ENCODE results near the gene HMSD.
"Not testable (repeated sequence)": the region's sequence is repeated elsewhere in the genome, so short reads cannot be mapped to it uniquely, and the experiment has no call there.

Gene HMSD

DNA sequence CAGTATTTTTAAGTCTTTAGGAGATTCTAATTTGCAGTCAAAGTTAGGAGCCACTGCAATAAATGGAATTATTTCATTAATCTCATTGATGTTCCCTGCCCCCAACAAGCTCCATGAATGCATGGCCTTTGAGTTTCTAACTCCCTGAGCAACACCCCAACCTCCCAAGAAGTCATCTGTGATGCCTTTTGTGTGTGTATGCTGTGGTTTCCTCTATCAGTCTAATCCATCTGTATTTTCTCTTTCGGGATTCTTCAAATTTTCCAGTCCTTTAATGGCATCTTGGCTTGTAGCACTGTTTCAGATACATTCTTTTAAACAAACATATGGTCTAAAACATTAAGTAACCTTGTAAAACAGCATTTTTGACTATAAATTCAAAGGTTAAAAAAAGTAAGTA is 24.6 kb upstream of the HMSD start:
- no peaks in the 10 kb centered on the region for H3K27me3 ChIP-seq
- H3K9me3 ChIP-seq: no peaks in the 10 kb centered on the region
- TF ChIP-seq, protein P1, sequence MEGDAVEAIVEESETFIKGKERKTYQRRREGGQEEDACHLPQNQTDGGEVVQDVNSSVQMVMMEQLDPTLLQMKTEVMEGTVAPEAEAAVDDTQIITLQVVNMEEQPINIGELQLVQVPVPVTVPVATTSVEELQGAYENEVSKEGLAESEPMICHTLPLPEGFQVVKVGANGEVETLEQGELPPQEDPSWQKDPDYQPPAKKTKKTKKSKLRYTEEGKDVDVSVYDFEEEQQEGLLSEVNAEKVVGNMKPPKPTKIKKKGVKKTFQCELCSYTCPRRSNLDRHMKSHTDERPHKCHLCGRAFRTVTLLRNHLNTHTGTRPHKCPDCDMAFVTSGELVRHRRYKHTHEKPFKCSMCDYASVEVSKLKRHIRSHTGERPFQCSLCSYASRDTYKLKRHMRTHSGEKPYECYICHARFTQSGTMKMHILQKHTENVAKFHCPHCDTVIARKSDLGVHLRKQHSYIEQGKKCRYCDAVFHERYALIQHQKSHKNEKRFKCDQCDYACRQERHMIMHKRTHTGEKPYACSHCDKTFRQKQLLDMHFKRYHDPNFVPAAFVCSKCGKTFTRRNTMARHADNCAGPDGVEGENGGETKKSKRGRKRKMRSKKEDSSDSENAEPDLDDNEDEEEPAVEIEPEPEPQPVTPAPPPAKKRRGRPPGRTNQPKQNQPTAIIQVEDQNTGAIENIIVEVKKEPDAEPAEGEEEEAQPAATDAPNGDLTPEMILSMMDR (IDR thresholded peaks at IDR 0.05): no peak
- no peaks in the 10 kb centered on the region for H3K36me3 ChIP-seq
- H3K4me1 ChIP-seq (ENCODE audit: control insufficient read depth in 1 of 2, insufficient read depth in 1 of 2, low read depth in 1 of 2, low read length in 1 of 2): peaks cover 38 to 46% of the 10 kb centered on the region in 2 experiments
- no peak overlapping the region for H3K4me3 ChIP-seq (ENCODE audit: low read depth in 1 of 2, low read length in 1 of 2)
- H3K27ac ChIP-seq: no peak overlapping the region

DNA sequence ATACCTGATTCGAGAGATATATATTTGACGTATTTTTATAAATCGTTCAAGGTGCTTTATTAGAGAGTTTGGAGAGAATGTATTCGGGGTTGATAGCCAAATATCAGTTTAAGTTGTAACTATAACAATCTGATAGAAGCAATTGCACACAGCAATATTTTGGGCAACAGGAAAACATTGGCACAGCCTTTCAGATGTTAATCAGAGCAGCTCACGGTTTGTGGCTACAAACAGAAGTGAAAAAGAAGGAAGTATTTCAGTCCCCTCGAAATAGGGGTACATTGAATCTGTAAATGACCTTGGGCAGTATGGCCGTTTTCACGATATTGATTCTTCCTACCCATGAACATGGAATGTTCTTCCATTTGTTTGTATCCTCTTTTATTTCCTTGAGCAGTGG is 20.8 kb upstream of the HMSD start:
- Histone ChIP-seq H3K27me3 (no peaks in the 10 kb centered on the region), H3K9me3 (no peaks in the 10 kb centered on the region), H3K27ac (peak overlapping the region; percentile 75), H3K4me3 (ENCODE audit: low read depth in 1 of 2, low read length in 1 of 2) (no peak overlapping the region), H3K36me3 (no peaks in the 10 kb centered on the region), H3K4me1 (ENCODE audit: control insufficient read depth in 1 of 2, insufficient read depth in 1 of 2, low read depth in 1 of 2, low read length in 1 of 2) (peaks cover 59 to 63% of the 10 kb centered on the region in 2 experiments)
- TF ChIP-seq, protein P1 (IDR thresholded peaks at IDR 0.05): no peak

DNA sequence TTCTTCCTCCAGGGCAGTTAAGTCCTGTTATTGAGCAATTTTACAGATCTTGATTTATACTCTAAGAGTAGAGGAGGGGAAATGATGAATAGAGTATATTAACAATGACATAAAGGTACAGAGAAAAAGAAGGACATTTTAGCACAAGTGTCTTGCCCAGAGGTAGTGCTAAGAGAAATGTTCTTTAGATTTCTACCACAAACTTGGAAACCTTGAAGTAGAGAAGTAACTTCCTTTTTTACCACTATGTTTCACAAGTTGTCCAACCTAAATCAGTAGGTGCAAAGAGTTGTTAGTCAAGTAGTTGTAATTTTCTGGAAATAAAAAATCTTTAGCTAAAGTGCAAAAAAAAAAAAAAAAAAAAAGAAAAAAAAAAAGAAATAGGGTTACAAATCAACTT is 19.7 kb upstream of the HMSD start:
- Histone ChIP-seq H3K27ac (peak overlapping the region; percentile 75), H3K4me3 (ENCODE audit: low read depth in 1 of 2, low read length in 1 of 2) (peak overlapping the region in 1 of 2 experiments; percentile 1), H3K4me1 (ENCODE audit: control insufficient read depth in 1 of 2, insufficient read depth in 1 of 2, low read depth in 1 of 2, low read length in 1 of 2) (peaks cover 59 to 64% of the 10 kb centered on the region in 2 experiments)
- H3K36me3 ChIP-seq, H3K9me3 ChIP-seq, H3K27me3 ChIP-seq: not testable (repeated sequence)

- Histone ChIP-seq H3K36me3 (no peaks in the 10 kb centered on the region), H3K9me3 (no peaks in the 10 kb centered on the region), H3K27me3 (no peaks in the 10 kb centered on the region), H3K4me3 (ENCODE audit: low read depth in 1 of 2, low read length in 1 of 2) (peak overlapping the region; percentile 1 to 26), H3K27ac (peak overlapping the region; percentile 75), H3K4me1 (ENCODE audit: control insufficient read depth in 1 of 2, insufficient read depth in 1 of 2, low read depth in 1 of 2, low read length in 1 of 2) (peaks cover 64 to 68% of the 10 kb centered on the region in 2 experiments)
- TF ChIP-seq, protein P1 (IDR thresholded peaks at IDR 0.05): no peak
Observed at GRCh38 chr18:63930773-63931354, 18.2 kb upstream of the HMSD start.

DNA sequence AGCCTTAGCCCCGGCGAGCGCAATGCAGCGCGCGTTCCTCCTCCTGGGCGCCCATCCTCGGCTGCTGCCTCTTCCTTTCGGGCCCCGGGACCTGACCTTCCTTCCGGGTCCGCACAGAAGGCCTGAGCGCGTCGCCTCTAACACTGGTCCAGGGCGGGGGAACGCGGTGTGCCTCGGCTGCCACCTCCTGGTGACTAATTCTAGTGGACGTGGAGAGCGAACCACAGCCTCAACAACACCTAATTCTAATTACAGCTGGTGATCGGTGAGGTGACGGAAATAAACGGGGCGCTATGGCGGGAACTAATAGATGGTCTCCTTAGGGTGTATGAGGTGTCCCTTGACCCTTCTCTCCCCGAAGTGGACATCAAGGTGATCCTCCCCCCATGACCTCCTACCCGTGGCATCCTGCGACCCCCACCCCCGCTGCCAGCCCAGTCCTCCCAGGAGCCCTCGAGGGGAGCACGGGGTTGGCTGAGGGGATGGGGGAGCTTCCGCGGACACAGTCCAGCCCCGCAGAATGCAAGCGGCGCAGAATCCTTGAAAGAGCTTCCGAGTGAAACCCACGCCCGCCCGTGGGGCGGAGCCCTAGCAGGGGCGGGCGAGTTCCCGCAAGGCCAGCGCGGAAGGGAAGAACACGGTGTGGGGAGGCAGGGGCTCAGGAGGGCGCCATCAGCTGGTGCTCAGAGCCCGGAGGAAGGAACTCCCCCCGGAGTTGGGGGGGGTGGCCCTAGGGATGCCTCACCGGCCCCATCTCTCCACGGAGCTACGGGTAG is 12.8 kb upstream of the HMSD start:
- peaks cover 34 to 38% of the 10 kb centered on the region in 2 experiments for H3K4me1 ChIP-seq (ENCODE audit: control insufficient read depth in 1 of 2, insufficient read depth in 1 of 2, low read depth in 1 of 2, low read length in 1 of 2)
- TF ChIP-seq, protein P1 (IDR thresholded peaks at IDR 0.05): peak; percentile 81
- H3K27me3 ChIP-seq: no peaks in the 10 kb centered on the region
- H3K4me3 ChIP-seq (ENCODE audit: low read depth in 1 of 2, low read length in 1 of 2): peak overlapping the region; percentile 65 to 82
- peak overlapping the region; percentile 71 for H3K27ac ChIP-seq
- no peaks in the 10 kb centered on the region for H3K36me3 ChIP-seq
- no peaks in the 10 kb centered on the region for H3K9me3 ChIP-seq

GRCh38 chr18:63936932-63937393 is 12.1 kb upstream of the HMSD start:
- TF ChIP-seq, protein P1 (IDR thresholded peaks at IDR 0.05): no peak
- Histone ChIP-seq H3K4me3 (ENCODE audit: low read depth in 1 of 2, low read length in 1 of 2) (peak overlapping the region; percentile 65 to 82), H3K9me3 (no peaks in the 10 kb centered on the region), H3K4me1 (ENCODE audit: control insufficient read depth in 1 of 2, insufficient read depth in 1 of 2, low read depth in 1 of 2, low read length in 1 of 2) (peaks cover 28 to 31% of the 10 kb centered on the region in 2 experiments), H3K36me3 (no peaks in the 10 kb centered on the region), H3K27me3 (no peaks in the 10 kb centered on the region), H3K27ac (peak overlapping the region; percentile 71)

Data from neutrophil (primary cell).